HG02623 (cell line): ENCODE measurements around the gene HSP90AB1.

Experiments used
- ATAC-seq: cut with Tn5 transposase; IDR thresholded peaks from one replicate; pipeline ENCODE4 v1.9.1; 2021; ENCODE audit warnings: moderate library complexity; ENCODE audit not compliant: unreplicated experiment

HSP90AB1 gene

GRCh38 chr6:44278774-44279697 is 32.1 kb downstream of the HSP90AB1 start:
- ATAC-seq, result no peak

GRCh38 chr6:44284121-44284520 is 37.2 kb downstream of the HSP90AB1 start:
- no peak for ATAC-seq

GRCh38 chr6:44284867-44285266 is 38.0 kb downstream of the HSP90AB1 start:
- ATAC-seq, result no peak

GRCh38 chr6:44285552-44286284 is 38.8 kb downstream of the HSP90AB1 start:
- no peak for ATAC-seq

- no peak for ATAC-seq
These were observed 39.3 kb downstream of the HSP90AB1 start for GRCh38 chr6:44286285-44286565.

- ATAC-seq, result no peak
These were observed 39.8 kb downstream of the HSP90AB1 start for GRCh38 chr6:44286747-44287146.

GRCh38 chr6:44289726-44290260 is 42.9 kb downstream of the HSP90AB1 start:
- ATAC-seq, result no peak

- ATAC-seq, result no peak
These were observed 44.9 kb downstream of the HSP90AB1 start for GRCh38 chr6:44291841-44292240.

- ATAC-seq, result no peak
These were observed 45.9 kb downstream of the HSP90AB1 start for GRCh38 chr6:44292661-44293365.

- no peak for ATAC-seq
These were observed 48.2 kb downstream of the HSP90AB1 start for GRCh38 chr6:44294832-44295791.

GRCh38 chr6:44297063-44298038 is 50.5 kb downstream of the HSP90AB1 start:
- ATAC-seq, result no peak

GRCh38 chr6:44298055-44298803 is 51.3 kb downstream of the HSP90AB1 start:
- ATAC-seq, result no peak

GRCh38 chr6:44298864-44299263 is 52.0 kb downstream of the HSP90AB1 start:
- no peak for ATAC-seq

GRCh38 chr6:44300292-44300823 is 53.5 kb downstream of the HSP90AB1 start:
- no peak for ATAC-seq

GRCh38 chr6:44301106-44301505 is 54.2 kb downstream of the HSP90AB1 start:
- no peak for ATAC-seq

GRCh38 chr6:44301782-44302564 is 55.1 kb downstream of the HSP90AB1 start:
- ATAC-seq, result no peak

- ATAC-seq, result no peak
These were observed 56.0 kb downstream of the HSP90AB1 start for GRCh38 chr6:44302856-44303255.
